ENCODE results near the gene FAM107B. TPM values are rescaled to one million over a fixed set of nuclear protein-coding genes. Genes with fewer than 3 reads are reported as not detected.

FAM107B gene
- total RNA-seq, 1 experiment from 2014 or later, result 24.5 TPM

DNA sequence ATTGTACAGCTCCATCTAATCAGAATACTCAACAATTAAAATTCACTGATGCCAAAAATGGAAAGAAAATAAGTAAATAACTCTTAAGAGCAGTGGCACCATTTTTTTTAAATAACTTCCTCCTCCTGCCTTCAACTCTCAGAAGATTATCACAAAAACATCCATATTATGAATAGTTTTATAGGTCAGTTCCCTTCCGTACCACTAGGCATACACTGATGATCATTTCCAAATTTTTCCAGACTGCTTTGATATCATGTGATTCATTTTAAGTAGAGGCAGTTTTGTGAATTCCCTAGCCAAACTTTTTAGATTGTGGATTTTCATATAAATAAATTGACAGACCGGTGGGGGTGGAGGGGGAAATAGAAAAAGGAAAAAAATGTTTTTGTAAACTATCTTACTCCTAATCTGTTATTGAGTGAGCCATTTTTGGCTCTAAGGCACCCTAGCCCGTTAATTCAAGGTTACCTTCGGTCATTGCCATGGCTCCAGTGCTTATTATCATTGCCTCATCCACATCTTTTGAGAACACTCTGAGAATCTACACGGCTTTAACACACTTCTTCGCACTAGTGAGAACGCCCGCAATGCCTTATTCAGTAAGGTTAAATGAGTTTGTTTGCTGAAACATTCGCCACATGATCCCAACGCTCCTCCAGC lies 1.0 kb downstream of the FAM107B start:
- H3K9me3 Mint-ChIP-seq, result no peaks in the 10 kb centered on the region
- WGBS (ENCODE audit: extremely low coverage, insufficient read length, low lambda C conversion rate), result no CpG with 5 or more reads among the region's 10 CpGs
- Histone ChIP-seq H3K18ac (ENCODE audit: insufficient read length, low read depth, low read length) (no peak overlapping the region), H3K23me2 (ENCODE audit: insufficient read length, low read depth, low read length, poor library complexity, severe bottlenecking) (no peaks in the 10 kb centered on the region), H3T11ph (ENCODE audit: low read length) (no peak overlapping the region), H3K9ac (ENCODE audit: extremely low read depth, insufficient read length, low read length) (no peak overlapping the region), H3K4me2 (ENCODE audit: insufficient read depth, insufficient read length, low read length) (no peak overlapping the region), H3K23ac (ENCODE audit: insufficient read length, low read depth, low read length) (no peak overlapping the region), H3K27ac (ENCODE audit: insufficient read length, low read depth, low read length) (no peak overlapping the region), H2AFZ (ENCODE audit: low read length) (no peak overlapping the region), H2BK120ac (ENCODE audit: low read depth, low read length, poor library complexity, severe bottlenecking) (no peak overlapping the region), H2BK5ac (ENCODE audit: insufficient read length, low read length) (no peak overlapping the region), H3K27me3 (ENCODE audit: insufficient read depth, low read length) (no peaks in the 10 kb centered on the region), H3K9me3 (ENCODE audit: control insufficient read depth, low read depth, low read length) (no peaks in the 10 kb centered on the region), H3K79me1 (ENCODE audit: insufficient read depth, low read depth, low read length, poor library complexity, severe bottlenecking) (no peaks in the 10 kb centered on the region), H4K91ac (ENCODE audit: insufficient read length, low read depth, low read length) (no peak overlapping the region), H2BK20ac (ENCODE audit: low read depth, low read length, poor library complexity, severe bottlenecking) (no peak overlapping the region), H2AK5ac (ENCODE audit: insufficient read length, low read length) (no peak overlapping the region), H3K56ac (ENCODE audit: insufficient read length, low read depth, low read length) (no peak overlapping the region), H3K4me1 (ENCODE audit: insufficient read depth, low read length) (no peaks in the 10 kb centered on the region), H2BK12ac (ENCODE audit: insufficient read length, low read depth, low read length) (no peak overlapping the region), H4K5ac (ENCODE audit: insufficient read length, low read depth, low read length) (no peak overlapping the region), H2BK15ac (ENCODE audit: low read depth, low read length) (no peak overlapping the region), H4K8ac (replicated peaks; ENCODE audit: insufficient read length, low read depth, low read length) (no peak overlapping the region), H3K79me2 (ENCODE audit: insufficient read depth, low read length) (no peaks in the 10 kb centered on the region), H3K4ac (ENCODE audit: low read depth, low read length) (no peak overlapping the region), H3K14ac (ENCODE audit: insufficient read depth, low read length) (no peak overlapping the region), H4K20me1 (ENCODE audit: control insufficient read depth, insufficient read depth, insufficient read length) (no peaks in the 10 kb centered on the region)
- no peak overlapping the region for H3K27ac Mint-ChIP-seq
- no peaks in the 10 kb centered on the region for H3K4me1 Mint-ChIP-seq
- no peaks in the 10 kb centered on the region; a peak in 1 of 7 replicates for H3K36me3 Mint-ChIP-seq (ENCODE audit: insufficient read depth in 1 of 3, low read depth in 3 of 3)
- H3K27me3 Mint-ChIP-seq (ENCODE audit: low read depth), result peaks cover 2% of the 10 kb centered on the region; the same call in 1 of the 2 replicates
- no peak overlapping the region for H3K4me3 Mint-ChIP-seq
- DNase-seq, result no peak
- TF ChIP-seq, protein P1, sequence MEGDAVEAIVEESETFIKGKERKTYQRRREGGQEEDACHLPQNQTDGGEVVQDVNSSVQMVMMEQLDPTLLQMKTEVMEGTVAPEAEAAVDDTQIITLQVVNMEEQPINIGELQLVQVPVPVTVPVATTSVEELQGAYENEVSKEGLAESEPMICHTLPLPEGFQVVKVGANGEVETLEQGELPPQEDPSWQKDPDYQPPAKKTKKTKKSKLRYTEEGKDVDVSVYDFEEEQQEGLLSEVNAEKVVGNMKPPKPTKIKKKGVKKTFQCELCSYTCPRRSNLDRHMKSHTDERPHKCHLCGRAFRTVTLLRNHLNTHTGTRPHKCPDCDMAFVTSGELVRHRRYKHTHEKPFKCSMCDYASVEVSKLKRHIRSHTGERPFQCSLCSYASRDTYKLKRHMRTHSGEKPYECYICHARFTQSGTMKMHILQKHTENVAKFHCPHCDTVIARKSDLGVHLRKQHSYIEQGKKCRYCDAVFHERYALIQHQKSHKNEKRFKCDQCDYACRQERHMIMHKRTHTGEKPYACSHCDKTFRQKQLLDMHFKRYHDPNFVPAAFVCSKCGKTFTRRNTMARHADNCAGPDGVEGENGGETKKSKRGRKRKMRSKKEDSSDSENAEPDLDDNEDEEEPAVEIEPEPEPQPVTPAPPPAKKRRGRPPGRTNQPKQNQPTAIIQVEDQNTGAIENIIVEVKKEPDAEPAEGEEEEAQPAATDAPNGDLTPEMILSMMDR (conservative IDR thresholded peaks at IDR 0.05), result no peak

All from H9 (cell line).